Activated naive CD8-positive, alpha-beta T cell treated with anti-CD3 and anti-CD28 coated beads, Interleukin-2, amount 50 U/mL, for 24 hours (primary cell): ENCODE measurements around the gene GARIN5B.

Experiments
- ATAC-seq: fragments of 150-1000 bp; cut with Tn5 transposase; one replicate; pipeline ENCODE4 v1.10.0; 2021
- DNase-seq: peaks from one replicate; pipeline ENCODE4 v3.0.0; 2021
- H3K27ac Mint-ChIP-seq: one replicate; pipeline ENCODE4 v1.8.0; 2021; ENCODE audit warnings: mild to moderate bottlenecking, mixed read lengths
- H3K27me3 Mint-ChIP-seq: one replicate; pipeline ENCODE4 v1.8.0; 2021; ENCODE audit warnings: mixed read lengths
- H3K36me3 Mint-ChIP-seq: one replicate; pipeline ENCODE4 v1.8.0; 2021; ENCODE audit warnings: low read depth, mixed read lengths
- H3K4me1 Mint-ChIP-seq: one replicate; pipeline ENCODE4 v1.8.0; 2021; ENCODE audit warnings: mixed read lengths
- H3K4me3 Mint-ChIP-seq: one replicate; pipeline ENCODE4 v1.8.0; 2021; ENCODE audit warnings: mild to moderate bottlenecking, moderate library complexity, mixed read lengths
- H3K9me3 Mint-ChIP-seq: one replicate; pipeline ENCODE4 v1.8.0; 2021; ENCODE audit warnings: mixed read lengths

GARIN5B gene

GRCh38 chr19:55315956-55316525, 47.0 kb downstream of the GARIN5B start:
- H3K4me1 Mint-ChIP-seq = no peaks in the 10 kb centered on the region
- H3K27ac Mint-ChIP-seq = no peak overlapping the region
- H3K36me3 Mint-ChIP-seq = no peaks in the 10 kb centered on the region
- ATAC-seq (no peak), DNase-seq (no peak)
- H3K9me3 Mint-ChIP-seq = no peaks in the 10 kb centered on the region
- no peak overlapping the region for H3K4me3 Mint-ChIP-seq
- no peaks in the 10 kb centered on the region for H3K27me3 Mint-ChIP-seq

DNA sequence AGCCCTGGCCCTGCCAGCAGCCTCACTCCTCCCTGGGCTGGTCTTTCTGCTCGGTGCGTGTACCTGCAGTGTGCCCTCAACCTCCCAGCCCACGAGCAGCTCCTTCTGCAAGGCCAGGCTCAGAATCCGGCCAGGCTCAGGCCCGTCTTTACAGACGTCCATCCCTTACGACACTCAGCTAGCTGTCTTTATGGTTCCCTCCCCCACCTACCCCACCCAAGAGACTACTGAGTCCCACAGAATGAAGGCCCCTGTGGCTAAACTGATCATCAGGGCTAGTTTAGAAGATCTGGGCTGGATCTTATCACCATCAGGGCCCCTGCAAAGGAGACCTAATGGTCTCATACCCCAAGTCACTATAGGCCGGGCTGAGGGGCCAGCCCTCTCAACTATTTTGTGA, 48.7 kb downstream of the GARIN5B start:
- Mint-ChIP-seq H3K27ac (no peak overlapping the region), H3K9me3 (no peaks in the 10 kb centered on the region), H3K4me3 (no peak overlapping the region), H3K4me1 (no peaks in the 10 kb centered on the region), H3K27me3 (no peaks in the 10 kb centered on the region), H3K36me3 (no peaks in the 10 kb centered on the region)
- DNase-seq (no peak), ATAC-seq (peak; percentile 25)

GRCh38 chr19:55312621-55313512, 50.2 kb downstream of the GARIN5B start:
- ATAC-seq = no peak
- Mint-ChIP-seq H3K4me1 (no peaks in the 10 kb centered on the region), H3K27me3 (no peaks in the 10 kb centered on the region), H3K36me3 (no peaks in the 10 kb centered on the region), H3K9me3 (no peaks in the 10 kb centered on the region), H3K4me3 (no peak overlapping the region), H3K27ac (no peak overlapping the region)
- DNase-seq = no peak

DNA sequence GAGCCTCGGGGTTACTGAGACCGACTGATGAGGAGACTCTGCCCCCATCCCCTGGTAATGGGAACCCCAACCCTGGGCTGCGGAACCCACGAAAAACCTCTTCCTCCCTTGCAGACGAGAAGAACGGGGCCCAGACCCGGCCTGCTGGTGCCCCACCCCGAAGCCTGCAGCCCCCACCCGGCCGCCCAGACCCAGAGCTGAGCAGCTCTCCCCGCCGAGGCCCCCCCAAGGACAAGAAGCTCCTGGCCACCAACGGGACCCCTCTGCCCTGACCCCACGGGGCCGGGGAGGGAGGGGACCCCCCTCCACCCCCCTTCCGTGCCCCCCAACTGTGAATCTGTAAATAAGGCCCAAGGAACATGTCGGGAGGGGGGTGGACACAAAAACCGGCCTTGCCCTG, 51.3 kb downstream of the GARIN5B start:
- no peak overlapping the region for H3K4me3 Mint-ChIP-seq
- H3K4me1 Mint-ChIP-seq = no peaks in the 10 kb centered on the region
- H3K9me3 Mint-ChIP-seq = no peaks in the 10 kb centered on the region
- no peak overlapping the region for H3K27ac Mint-ChIP-seq
- no peaks in the 10 kb centered on the region for H3K27me3 Mint-ChIP-seq
- no peaks in the 10 kb centered on the region for H3K36me3 Mint-ChIP-seq
- DNase-seq (no peak), ATAC-seq (no peak)

DNA sequence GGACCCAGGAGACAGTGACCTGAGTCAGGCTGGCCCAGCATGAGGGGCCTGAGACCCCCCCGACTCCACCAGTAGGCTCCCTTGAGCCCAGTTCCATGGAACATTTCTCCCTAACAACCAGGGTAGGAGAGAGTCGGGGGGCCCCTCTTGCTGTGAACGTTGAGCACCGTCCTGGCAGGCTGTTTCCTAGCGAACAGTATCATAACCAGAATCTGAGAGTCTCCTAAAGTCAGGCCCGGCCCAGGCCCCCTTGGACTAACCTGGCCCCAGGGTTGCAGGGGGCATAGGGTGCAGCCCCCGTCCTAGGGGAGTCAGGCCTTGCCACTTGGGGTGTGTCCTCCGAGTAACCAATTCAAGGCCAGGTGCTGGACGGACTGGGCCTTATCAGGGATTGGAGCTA, 51.7 kb downstream of the GARIN5B start:
- ATAC-seq (no peak), DNase-seq (no peak)
- Mint-ChIP-seq H3K9me3 (no peaks in the 10 kb centered on the region), H3K36me3 (no peaks in the 10 kb centered on the region), H3K4me1 (no peaks in the 10 kb centered on the region), H3K4me3 (no peak overlapping the region), H3K27me3 (no peaks in the 10 kb centered on the region), H3K27ac (no peak overlapping the region)

DNA sequence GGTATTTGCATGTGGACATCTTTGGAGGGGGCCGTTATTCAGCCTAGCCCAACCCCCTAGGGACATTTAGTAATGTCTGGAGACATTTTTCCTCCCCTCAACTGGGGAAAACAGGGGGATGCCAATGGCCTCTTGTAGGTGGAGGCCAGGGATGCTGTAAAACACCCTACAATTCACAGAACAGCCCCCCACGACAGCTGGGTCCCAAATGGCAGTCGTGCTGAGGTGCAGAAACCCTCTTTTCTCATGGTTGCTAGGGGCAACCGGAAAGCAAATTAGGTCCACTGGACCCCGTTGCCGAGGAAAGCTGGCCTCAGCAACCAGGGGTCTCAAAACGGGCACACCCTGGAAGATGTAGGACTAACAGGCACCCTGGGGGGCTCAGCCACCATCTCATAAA, 52.6 kb downstream of the GARIN5B start:
- Mint-ChIP-seq H3K9me3 (no peaks in the 10 kb centered on the region), H3K27me3 (no peaks in the 10 kb centered on the region), H3K4me1 (peaks cover 1% of the 10 kb centered on the region), H3K4me3 (no peak overlapping the region), H3K36me3 (no peaks in the 10 kb centered on the region), H3K27ac (no peak overlapping the region)
- DNase-seq (no peak), ATAC-seq (no peak)

DNA sequence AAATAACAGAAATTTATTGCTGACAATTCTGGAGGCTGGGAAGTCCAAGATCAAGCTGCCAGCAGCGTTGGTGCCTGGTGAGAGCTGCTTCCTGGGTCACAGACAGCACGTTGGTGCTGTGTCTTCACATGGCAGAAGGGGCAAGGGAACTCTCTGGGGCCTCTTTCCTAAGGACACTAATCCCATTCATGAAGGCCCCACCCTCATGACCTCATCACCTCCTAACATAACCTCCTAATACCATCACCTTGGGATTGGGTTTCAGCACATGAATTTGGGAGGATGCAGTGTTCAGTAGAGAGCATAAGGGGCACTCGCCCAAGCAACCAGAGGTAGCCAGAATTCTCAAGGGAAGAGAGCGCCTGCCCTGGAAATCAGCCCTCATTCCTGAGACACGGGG, 53.6 kb downstream of the GARIN5B start:
- Mint-ChIP-seq H3K4me3 (no peak overlapping the region), H3K4me1 (peaks cover 3% of the 10 kb centered on the region), H3K27me3 (no peaks in the 10 kb centered on the region), H3K9me3 (no peaks in the 10 kb centered on the region), H3K36me3 (peaks cover 2% of the 10 kb centered on the region), H3K27ac (no peak overlapping the region)
- no peak for ATAC-seq
- no peak for DNase-seq

DNA sequence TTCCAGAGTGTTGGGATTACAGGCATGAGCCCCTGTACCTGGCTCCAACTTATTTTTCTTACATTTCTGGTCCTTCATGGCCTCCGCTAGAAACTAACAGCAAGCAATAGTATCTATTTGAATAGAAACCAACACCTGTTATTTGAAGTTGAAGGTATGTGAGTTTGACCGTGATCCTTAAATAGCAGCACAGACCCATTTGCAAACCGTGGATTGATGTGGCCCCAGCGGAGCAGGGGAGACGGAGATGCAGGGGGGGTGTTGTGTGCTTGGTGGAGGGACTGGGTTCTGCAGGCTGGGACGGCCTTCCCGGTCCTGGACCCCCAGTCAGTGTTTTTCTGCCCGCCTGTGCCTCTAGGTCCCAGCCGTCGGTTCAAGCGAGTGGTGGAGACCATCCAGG, 54.8 kb downstream of the GARIN5B start:
- ATAC-seq = no peak
- H3K4me3 Mint-ChIP-seq = no peak overlapping the region
- H3K9me3 Mint-ChIP-seq = no peaks in the 10 kb centered on the region
- H3K27me3 Mint-ChIP-seq = no peaks in the 10 kb centered on the region
- H3K27ac Mint-ChIP-seq = no peak overlapping the region
- peaks cover 3% of the 10 kb centered on the region for H3K4me1 Mint-ChIP-seq
- H3K36me3 Mint-ChIP-seq = peaks cover 2% of the 10 kb centered on the region
- no peak for DNase-seq

DNA sequence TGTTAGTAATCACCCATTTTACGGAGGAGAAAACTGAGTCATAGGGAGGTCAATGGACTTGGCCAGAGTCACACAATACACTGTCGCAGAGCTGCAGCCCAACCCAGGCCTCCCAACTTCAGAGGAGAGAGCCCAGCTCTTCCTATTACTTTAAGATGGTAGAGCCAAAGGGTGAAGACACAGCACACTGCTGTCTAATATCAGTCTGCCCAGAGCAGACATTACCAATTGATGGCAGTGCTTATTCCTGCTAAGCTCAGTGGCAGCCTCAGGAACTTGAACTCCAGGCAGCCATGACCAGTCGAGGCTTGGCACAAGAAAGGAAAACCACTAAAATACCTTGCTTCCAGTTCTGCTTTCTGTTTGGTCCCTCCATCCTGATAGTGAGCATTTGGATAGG, 56.3 kb downstream of the GARIN5B start:
- Mint-ChIP-seq H3K27ac (no peak overlapping the region), H3K4me1 (peaks cover 7% of the 10 kb centered on the region), H3K27me3 (no peaks in the 10 kb centered on the region), H3K9me3 (no peaks in the 10 kb centered on the region), H3K36me3 (peaks cover 2% of the 10 kb centered on the region), H3K4me3 (no peak overlapping the region)
- ATAC-seq (no peak), DNase-seq (no peak)

DNA sequence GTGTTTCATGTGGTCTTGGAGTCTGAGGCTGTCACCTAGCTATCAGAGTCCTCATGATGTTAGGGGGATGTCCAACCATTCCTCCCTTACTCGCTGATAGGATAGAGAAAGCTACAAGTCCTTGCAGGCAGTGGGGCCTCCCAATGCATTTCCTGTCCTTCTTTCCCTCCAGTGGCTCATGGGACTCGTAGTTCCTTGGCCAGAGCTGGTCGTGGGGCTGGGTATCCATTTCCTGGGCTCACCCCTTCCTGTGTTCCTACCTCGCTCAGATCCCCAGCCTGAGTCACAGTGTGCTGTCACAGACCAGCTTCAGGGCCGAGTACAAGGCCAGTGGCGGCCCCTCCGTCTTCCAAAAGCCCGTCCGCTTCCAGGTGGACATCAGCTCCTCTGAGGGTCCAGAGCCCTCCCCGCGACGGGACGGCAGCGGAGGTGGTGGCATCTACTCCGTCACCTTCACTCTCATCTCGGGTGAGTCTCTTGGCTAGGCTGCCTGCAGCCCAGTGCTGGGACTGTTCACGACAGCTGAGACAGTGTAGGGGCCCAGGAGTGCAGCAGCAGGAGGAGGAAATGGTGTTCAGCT, 57.0 kb downstream of the GARIN5B start:
- ATAC-seq = no peak
- Mint-ChIP-seq H3K4me3 (no peak overlapping the region), H3K27ac (no peak overlapping the region), H3K4me1 (peaks cover 13% of the 10 kb centered on the region), H3K27me3 (no peaks in the 10 kb centered on the region), H3K36me3 (peaks cover 2% of the 10 kb centered on the region), H3K9me3 (no peaks in the 10 kb centered on the region)
- no peak for DNase-seq

DNA sequence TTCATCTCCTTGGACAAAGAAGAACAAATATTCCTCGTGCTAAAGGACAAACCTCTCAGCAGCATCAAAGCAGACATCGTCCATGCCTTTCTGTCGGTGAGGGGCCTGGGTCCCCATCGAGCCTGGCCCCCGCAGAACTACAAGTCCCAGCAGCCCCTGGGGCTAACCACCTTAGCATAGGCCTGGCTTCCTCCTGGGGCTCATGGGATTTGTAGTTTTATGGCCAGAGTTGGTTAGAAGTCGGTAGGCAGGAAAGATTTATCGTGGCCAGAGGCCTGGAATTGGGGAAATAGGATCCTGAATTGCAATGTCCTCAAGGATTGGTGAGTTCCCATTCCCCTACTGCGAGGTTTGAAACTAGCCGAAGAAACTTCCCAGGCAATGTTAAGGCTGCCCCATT, 57.6 kb downstream of the GARIN5B start:
- Mint-ChIP-seq H3K27me3 (no peaks in the 10 kb centered on the region), H3K4me1 (peaks cover 13% of the 10 kb centered on the region), H3K36me3 (peaks cover 2% of the 10 kb centered on the region), H3K4me3 (no peak overlapping the region), H3K9me3 (no peaks in the 10 kb centered on the region), H3K27ac (no peak overlapping the region)
- ATAC-seq (peak; percentile 57), DNase-seq (peak; percentile 36)

DNA sequence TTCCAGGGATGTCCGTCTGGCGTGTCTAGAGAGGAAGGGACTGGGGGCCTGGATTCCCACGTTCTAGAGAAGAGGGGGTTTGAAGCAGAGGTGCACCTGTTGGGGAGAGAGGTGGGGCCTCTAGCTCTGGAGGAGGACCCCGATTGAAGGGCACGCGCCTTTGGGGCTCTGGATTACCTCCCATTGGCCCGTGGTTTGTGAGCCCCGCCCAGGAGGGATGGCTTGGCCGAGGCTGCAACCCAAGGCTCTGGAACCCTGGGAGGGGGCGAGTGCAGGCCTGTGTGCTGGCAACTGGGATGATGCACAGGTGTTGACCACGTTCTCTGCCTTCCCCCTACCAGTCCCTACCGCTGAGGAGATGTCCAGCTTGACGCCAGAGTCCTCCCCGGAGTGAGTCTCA, 58.1 kb downstream of the GARIN5B start:
- Mint-ChIP-seq H3K36me3 (peaks cover 2% of the 10 kb centered on the region), H3K4me3 (no peak overlapping the region), H3K27ac (no peak overlapping the region), H3K4me1 (peaks cover 13% of the 10 kb centered on the region), H3K27me3 (no peaks in the 10 kb centered on the region), H3K9me3 (no peaks in the 10 kb centered on the region)
- no peak for DNase-seq
- no peak for ATAC-seq
